Neutrophil (primary cell): ENCODE results near the gene TRAIP.

ENCODE experiments used
- H3K27ac ChIP-seq: fragments of 200-600 bp; sonication (generic); 2 replicates; pipeline ENCODE4 v1.5.1; 2016; ENCODE audit warnings: mild to moderate bottlenecking, moderate library complexity
- H3K27me3 ChIP-seq: fragments of 200-600 bp; sonication (generic); 2 replicates; pipeline ENCODE4 v1.6.0; 2016; ENCODE audit warnings: mild to moderate bottlenecking
- H3K36me3 ChIP-seq: fragments of 200-600 bp; sonication (generic); 2 replicates; pipeline ENCODE4 v1.5.1; 2017
- H3K4me1 ChIP-seq, 2 experiments: fragments of 200-600 bp in 1 of 2; sonication (generic) in 1 of 2; 1 replicate in 1 of 2; 2 replicates in 1 of 2; pipeline versions ENCODE4 v1.5.1 to v1.6.1; 2013 to 2016; ENCODE audit warnings: low read depth in 1 of 2, low read length in 1 of 2, mild to moderate bottlenecking in 1 of 2, moderate library complexity in 1 of 2; ENCODE audit not compliant: control insufficient read depth in 1 of 2, insufficient read depth in 1 of 2
- H3K4me3 ChIP-seq, 2 experiments: fragments of 200-600 bp in 1 of 2; sonication (generic) in 1 of 2; 1 replicate in 1 of 2; 2 replicates in 1 of 2; pipeline ENCODE4 v1.5.1; 2013 to 2016; ENCODE audit warnings: low read depth in 1 of 2, low read length in 1 of 2, mild to moderate bottlenecking in 1 of 2, moderate library complexity in 1 of 2
- H3K9me3 ChIP-seq: fragments of 200-600 bp; sonication (generic); 2 replicates; pipeline ENCODE4 v1.5.1; 2016
- TF ChIP-seq, protein P1 (sequence below): fragments of 200-600 bp; sonication (generic); IDR thresholded peaks from 2 replicates; pipeline ENCODE4 v1.5.1; 2016; ENCODE audit warnings: antibody characterized with exemption

The TRAIP gene

DNA sequence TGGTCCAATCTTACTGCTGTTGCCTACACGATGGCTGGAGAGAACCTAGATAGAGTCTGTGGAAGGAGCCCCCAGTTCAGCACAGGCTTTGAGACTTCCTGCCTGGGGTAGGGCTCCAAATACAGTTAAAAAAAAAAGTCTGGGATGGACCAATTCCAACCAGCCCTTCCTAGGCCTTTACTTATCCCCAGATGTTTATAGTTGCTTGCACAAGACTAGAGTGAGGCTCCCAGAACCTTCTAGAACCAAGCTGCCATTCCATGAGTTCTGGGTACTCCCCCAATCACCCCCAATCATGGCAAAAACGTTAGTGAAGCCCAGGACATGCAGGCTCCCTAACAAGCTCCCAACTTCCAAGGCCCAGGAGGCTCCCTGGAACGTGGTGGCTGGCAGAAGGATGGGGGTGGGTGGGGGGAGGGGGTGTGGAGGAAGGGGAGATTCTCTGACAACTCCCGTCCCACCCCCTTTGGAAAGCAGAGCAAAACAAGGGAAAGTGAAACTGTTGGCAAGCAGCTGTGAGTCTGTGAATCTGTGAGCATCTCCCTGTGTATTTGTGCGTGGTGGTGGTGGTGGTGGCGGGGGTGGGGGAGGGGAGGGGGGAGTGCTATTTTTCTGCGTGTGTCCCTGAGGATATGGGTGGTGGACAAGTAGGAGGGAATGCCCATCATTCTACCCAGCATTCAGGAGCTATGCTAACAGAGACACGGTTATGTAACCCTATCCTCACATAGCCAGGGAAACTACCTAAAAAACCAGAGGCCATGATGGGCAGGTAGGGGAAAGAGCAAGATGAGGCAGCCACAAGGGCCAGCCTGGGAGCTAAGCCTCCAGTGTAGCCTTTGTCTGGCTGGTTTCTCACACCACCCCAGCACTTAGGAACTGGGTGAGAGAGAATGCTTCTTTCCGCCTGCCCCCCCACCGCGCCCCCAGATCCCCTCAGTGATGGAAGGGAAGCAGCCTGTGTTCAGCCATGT lies 45.3 kb upstream of the TRAIP start:
- Histone ChIP-seq H3K4me1 (peaks cover 33 to 35% of the 10 kb centered on the region in 2 experiments), H3K4me3 (no peak overlapping the region)

GRCh38 chr3:49900491-49901153 lies 44.3 kb upstream of the TRAIP start:
- Histone ChIP-seq H3K27me3 (no peaks in the 10 kb centered on the region), H3K9me3 (no peaks in the 10 kb centered on the region), H3K4me1 (peaks cover 23 to 25% of the 10 kb centered on the region in 2 experiments), H3K4me3 (no peak overlapping the region), H3K36me3 (no peaks in the 10 kb centered on the region), H3K27ac (no peak overlapping the region)
- TF ChIP-seq, protein P1, sequence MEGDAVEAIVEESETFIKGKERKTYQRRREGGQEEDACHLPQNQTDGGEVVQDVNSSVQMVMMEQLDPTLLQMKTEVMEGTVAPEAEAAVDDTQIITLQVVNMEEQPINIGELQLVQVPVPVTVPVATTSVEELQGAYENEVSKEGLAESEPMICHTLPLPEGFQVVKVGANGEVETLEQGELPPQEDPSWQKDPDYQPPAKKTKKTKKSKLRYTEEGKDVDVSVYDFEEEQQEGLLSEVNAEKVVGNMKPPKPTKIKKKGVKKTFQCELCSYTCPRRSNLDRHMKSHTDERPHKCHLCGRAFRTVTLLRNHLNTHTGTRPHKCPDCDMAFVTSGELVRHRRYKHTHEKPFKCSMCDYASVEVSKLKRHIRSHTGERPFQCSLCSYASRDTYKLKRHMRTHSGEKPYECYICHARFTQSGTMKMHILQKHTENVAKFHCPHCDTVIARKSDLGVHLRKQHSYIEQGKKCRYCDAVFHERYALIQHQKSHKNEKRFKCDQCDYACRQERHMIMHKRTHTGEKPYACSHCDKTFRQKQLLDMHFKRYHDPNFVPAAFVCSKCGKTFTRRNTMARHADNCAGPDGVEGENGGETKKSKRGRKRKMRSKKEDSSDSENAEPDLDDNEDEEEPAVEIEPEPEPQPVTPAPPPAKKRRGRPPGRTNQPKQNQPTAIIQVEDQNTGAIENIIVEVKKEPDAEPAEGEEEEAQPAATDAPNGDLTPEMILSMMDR: no peak

More for the DNA sequence above, 45.3 kb upstream of the TRAIP start:
- TF ChIP-seq, protein P1: no peak
- Histone ChIP-seq H3K36me3 (no peaks in the 10 kb centered on the region), H3K27ac (no peak overlapping the region), H3K27me3 (no peaks in the 10 kb centered on the region), H3K9me3 (no peaks in the 10 kb centered on the region)

GRCh38 chr3:49899815-49900214 lies 43.5 kb upstream of the TRAIP start:
- Histone ChIP-seq H3K9me3 (no peaks in the 10 kb centered on the region), H3K36me3 (no peaks in the 10 kb centered on the region), H3K4me1 (peaks cover 15 to 16% of the 10 kb centered on the region in 2 experiments), H3K27me3 (no peaks in the 10 kb centered on the region), H3K4me3 (no peak overlapping the region), H3K27ac (no peak overlapping the region)
- TF ChIP-seq, protein P1: no peak

DNA sequence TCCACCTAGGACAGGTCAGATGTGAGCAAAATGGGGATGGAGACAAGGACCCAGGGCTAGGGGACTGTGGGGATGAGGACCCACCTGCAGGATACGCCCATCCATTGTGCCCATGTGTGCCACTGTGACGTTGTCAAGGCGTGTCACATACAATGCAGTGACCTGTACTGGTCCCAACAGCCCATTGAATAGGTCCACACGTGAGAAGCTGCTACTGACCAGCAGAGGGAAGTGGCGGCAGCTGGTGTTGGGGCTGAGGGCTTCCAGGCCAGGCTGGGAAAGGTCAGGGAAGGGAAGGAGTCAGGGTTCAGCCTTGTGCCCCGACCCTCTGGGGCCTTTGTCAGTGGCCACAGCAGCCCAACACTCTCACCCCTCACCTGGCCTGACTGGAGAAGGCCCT lies 42.6 kb upstream of the TRAIP start:
- Histone ChIP-seq H3K27me3 (no peaks in the 10 kb centered on the region), H3K36me3 (no peaks in the 10 kb centered on the region), H3K9me3 (no peaks in the 10 kb centered on the region), H3K4me1 (peaks cover 7 to 8% of the 10 kb centered on the region in 2 experiments), H3K4me3 (no peak overlapping the region), H3K27ac (no peak overlapping the region)
- TF ChIP-seq, protein P1: no peak

DNA sequence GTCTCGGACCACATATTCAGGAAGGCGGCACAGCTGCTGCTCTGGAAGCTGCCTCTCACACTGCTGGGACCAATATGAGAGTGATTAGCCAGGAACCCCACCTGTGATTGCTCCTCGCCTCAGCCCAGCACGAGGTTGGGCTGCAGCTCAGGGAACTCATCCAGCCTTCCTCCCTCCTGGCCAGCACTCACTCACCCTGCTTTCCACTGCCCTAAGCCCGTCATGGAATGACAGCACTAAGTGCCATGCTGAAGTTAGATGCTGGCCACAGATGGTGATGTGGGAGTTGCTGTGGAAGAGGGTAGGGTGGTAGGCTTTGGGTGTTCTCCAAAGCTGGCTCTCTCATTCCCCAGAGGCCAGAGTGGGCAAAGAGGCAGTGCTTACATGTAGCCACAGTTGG lies 40.0 kb upstream of the TRAIP start:
- H3K27me3 ChIP-seq: no peaks in the 10 kb centered on the region
- no peaks in the 10 kb centered on the region for H3K4me1 ChIP-seq
- H3K4me3 ChIP-seq: no peak overlapping the region
- H3K9me3 ChIP-seq: no peaks in the 10 kb centered on the region
- H3K27ac ChIP-seq: no peak overlapping the region
- H3K36me3 ChIP-seq: no peaks in the 10 kb centered on the region
- TF ChIP-seq, protein P1: no peak
